Omental fat pad (tissue), 4 donors: ENCODE results near the gene VARS2. TPM values are rescaled to one million over a fixed set of nuclear protein-coding genes. Genes with fewer than 3 reads are reported as not detected.

Source experiments
- ATAC-seq: fragments of 150-250 bp; one replicate; pipeline ENCODE4 v1.9.1; 2016; ENCODE audit warnings: mild to moderate bottlenecking, moderate library complexity; ENCODE audit not compliant: low FRiP score
- DNase-seq: peaks from one replicate; pipeline ENCODE4 v3.0.0-alpha.2; 2019; ENCODE audit warnings: low spot score
- total RNA-seq, 4 donors: library from RNA; depleted of rRNA; stranded (reverse); fragments of >200 nt; gene quantifications; one replicate each; pipeline ENCODE4 v1.1.0, GENCODE V29; 2016
- TF ChIP-seq, protein P1 (sequence below), 3 donors: fragments of 450-650 bp; IDR thresholded peaks; one replicate each; pipeline ENCODE4 v1.5.1; 2016 to 2017; ENCODE audit warnings: antibody characterized with exemption in 3 of 3, mild to moderate bottlenecking in 3 of 3, moderate library complexity in 2 of 3

Gene VARS2
- total RNA-seq, 4 donors from 2014 or later = 14.0 to 18.8 (median 16.6) TPM

DNA sequence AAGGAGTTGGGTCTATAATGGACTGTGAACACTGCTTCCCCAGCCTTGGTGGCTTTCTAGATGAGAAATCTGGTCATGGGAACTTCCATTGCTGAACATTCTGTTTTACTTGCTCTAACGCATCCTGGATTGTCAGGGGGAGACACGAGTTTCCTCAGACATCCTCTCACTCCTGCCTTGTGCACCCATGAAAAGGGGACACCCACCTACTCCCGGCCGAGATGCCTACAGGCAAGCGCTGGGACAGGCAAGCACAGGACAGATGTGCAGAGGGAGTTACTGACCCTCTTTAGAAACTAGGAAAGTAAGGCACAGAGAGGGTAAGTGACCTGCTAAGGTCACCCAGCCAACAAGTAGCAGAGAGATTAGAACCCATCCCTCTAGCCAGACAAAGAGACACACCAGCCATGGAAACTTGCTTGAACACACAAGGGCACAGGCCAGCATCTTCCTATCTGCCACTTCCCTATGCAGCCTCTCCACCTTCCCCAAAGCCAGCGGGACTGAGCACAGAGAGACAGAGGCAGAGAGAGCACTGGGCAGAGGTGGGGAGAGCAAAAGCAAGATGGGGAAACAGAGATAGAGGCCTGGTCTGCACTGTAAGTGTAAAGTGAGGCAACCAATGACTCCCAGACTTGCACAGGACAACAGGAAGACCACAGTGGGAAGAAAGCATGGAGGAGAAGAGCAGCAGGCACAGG is 18.8 kb downstream of the VARS2 start:
- TF ChIP-seq, protein P1, sequence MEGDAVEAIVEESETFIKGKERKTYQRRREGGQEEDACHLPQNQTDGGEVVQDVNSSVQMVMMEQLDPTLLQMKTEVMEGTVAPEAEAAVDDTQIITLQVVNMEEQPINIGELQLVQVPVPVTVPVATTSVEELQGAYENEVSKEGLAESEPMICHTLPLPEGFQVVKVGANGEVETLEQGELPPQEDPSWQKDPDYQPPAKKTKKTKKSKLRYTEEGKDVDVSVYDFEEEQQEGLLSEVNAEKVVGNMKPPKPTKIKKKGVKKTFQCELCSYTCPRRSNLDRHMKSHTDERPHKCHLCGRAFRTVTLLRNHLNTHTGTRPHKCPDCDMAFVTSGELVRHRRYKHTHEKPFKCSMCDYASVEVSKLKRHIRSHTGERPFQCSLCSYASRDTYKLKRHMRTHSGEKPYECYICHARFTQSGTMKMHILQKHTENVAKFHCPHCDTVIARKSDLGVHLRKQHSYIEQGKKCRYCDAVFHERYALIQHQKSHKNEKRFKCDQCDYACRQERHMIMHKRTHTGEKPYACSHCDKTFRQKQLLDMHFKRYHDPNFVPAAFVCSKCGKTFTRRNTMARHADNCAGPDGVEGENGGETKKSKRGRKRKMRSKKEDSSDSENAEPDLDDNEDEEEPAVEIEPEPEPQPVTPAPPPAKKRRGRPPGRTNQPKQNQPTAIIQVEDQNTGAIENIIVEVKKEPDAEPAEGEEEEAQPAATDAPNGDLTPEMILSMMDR (IDR thresholded peaks at IDR 0.05) = no peak
- DNase-seq (no peak), ATAC-seq (no peak)

DNA sequence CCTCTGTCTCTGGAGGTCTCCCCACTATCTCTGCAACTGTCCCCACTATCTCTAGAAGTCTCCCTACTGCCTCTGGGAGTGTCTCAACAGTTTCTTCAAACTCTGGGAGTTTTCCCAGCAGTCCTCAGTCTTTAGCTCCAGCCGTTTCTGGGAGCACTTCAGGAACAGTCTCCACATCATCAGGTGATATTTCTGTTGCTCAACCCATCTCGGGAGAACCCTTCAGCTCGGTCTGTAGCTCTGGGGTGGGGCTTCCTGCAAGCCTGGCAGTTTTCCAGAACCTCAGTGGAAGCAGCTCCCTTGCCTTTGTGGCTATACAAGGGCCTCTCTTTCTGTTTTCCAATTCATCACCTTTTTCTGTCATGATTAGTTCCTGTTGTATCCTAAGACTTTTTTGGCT is 21.0 kb downstream of the VARS2 start:
- no peak for ATAC-seq
- no peak for DNase-seq
- TF ChIP-seq, protein P1 (IDR thresholded peaks at IDR 0.05) = no peak

DNA sequence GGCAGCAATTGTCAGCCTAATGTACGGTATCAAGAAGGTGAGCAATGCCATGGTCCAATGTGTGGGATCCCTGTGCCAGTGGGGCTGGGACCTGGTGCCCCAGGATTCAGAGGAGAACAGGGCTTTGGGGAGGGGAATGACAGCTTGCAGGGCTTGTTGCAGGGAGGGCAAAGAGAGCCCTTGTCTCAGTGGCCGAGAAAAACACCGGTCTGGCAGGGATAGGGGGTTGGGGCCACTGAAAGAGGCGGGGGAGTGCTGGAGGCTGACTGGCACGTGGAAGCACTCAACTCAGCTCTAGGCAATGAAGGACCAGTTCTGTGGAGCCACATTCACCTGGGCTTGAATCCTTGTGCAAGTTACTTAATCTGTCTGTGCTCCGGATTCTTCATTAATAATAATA is 23.2 kb downstream of the VARS2 start:
- TF ChIP-seq, protein P1 (IDR thresholded peaks at IDR 0.05) = no peak
- no peak for ATAC-seq
- no peak for DNase-seq

DNA sequence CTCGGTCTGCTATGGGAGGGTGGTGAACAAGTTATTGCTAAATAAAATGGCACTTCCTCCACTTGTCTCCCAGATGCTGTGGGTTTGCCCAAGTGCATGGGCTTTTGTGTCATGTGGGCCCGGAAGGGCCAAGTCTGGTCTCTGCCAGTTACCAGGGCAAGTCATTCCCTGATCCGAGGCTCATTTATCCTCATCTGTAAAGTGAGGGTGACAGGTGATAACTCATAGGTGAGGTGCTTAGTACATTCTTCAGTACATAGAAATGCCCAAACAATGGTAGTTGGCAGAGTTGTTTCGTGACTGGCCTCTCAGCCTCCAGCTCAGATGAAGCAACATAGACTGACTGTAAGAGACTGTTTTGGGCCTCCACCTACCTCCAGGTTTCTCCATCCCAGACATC is 24.7 kb downstream of the VARS2 start:
- TF ChIP-seq, protein P1 (IDR thresholded peaks at IDR 0.05) = no peak
- ATAC-seq (no peak), DNase-seq (no peak)

DNA sequence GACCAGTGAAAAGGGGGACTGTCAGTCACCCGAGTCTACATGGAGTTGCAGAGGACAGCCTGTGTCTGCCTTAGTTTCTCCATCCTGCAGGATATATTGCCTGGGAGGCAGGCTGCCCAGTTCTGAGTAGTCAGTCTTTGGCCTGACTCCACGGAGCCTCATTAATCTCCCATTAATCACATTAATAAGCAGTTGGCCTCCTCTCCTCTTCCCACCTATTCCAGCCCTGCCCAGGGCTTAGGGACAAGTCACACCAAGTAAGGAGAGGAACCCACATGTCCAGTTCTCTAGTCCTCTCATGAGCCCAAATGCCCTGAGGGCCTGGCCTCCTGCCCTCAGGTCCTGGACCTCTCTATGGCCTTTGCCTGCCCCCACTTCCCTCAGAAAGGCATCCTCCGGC is 25.4 kb downstream of the VARS2 start:
- DNase-seq (no peak), ATAC-seq (peak; percentile 48)
- TF ChIP-seq, protein P1 (IDR thresholded peaks at IDR 0.05) = no peak

DNA sequence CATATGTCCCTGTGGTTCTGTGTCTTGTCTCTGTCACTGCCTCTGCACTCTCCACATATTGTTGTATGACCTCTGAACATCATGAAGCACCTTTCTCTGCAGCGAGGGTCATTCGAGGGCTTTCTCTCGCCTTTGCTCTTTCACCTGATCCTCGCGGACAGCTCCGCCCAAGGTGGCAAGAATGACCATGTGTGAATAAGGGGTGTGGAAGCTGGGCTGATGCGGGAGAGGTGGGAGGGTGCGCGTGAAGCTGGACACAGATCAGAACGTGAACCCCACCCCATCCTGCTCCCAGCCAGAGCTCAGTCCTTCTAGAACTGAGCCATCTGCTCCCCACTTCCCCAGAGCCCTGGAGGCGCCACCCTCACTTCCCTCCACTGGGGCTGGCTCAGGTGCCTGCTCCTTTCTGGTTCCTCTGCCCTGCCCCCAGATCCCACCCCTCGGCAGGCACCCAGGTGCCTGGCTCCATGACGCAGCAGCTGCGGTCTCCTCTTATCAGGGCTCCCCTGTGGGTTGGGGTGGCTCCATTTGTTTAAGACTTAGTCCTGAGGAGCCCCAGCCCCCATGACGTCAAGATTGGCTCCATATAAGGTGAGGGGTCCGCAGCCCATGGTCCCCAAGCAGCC is 26.4 kb downstream of the VARS2 start, which contains the start of gene MUCL3:
Gene MUCL3, plus strand, starts transcription at position 613 of the 626 bp plus-strand sequence. CDS start 27 bp downstream, outside the sequence.
- ATAC-seq (no peak), DNase-seq (no peak)
- TF ChIP-seq, protein P1 (IDR thresholded peaks at IDR 0.05) = no peak
